Measurements from ENCODE around the gene PPHLN1.

GRCh38 chr12:42356344-42356743 is 30.4 kb downstream of the PPHLN1 start:
- TF ChIP-seq POLR2AphosphoS5 (IDR thresholded peaks at IDR 0.05) (no peak), CTCF (IDR thresholded peaks at IDR 0.05) (no peak)
